SK-N-SH treated with all-trans-retinoic acid at 6 μM for 48 hours (cell line): ENCODE measurements around the gene ALPK3.

ENCODE experiments used
- ATAC-seq: fragments of 200-7000 bp; cut with Tn5 transposase; 3 replicates; pipeline ENCODE4 v1.9.1; 2020; ENCODE audit warnings: mild to moderate bottlenecking, moderate library complexity
- ARNTL ChIP-seq: fragments of 450-650 bp; formaldehyde crosslinking; IDR thresholded peaks from 2 replicates; pipeline ENCODE4 v1.5.0; 2020; ENCODE audit warnings: low read depth, mild to moderate bottlenecking, moderate library complexity, borderline replicate concordance
- BACH2 ChIP-seq: fragments of 250-450 bp; sonication (Bioruptor Pico); IDR thresholded peaks from 2 replicates; pipeline ENCODE4 v1.9.0; 2021; ENCODE audit warnings: mild to moderate bottlenecking, borderline replicate concordance
- ESRRG ChIP-seq: fragments of 250-450 bp; sonication (Bioruptor Pico); IDR thresholded peaks from 2 replicates; pipeline ENCODE4 v1.6.1; 2021; ENCODE audit warnings: mild to moderate bottlenecking
- GLIS3 ChIP-seq: fragments of 250-450 bp; sonication (Bioruptor Pico); IDR thresholded peaks from 2 replicates; pipeline ENCODE4 v1.5.0; 2020; ENCODE audit warnings: mild to moderate bottlenecking, moderate library complexity
- ISL1 ChIP-seq: fragments of 250-450 bp; sonication (Bioruptor Pico); IDR thresholded peaks from 2 replicates; pipeline ENCODE4 v2.1.2; 2022; ENCODE audit warnings: mild to moderate bottlenecking, moderate library complexity
- OSR1 ChIP-seq: fragments of 250-450 bp; sonication (Bioruptor Pico); IDR thresholded peaks from 2 replicates; pipeline ENCODE4 v1.8.0; 2022; ENCODE audit warnings: moderate library complexity, mild to moderate bottlenecking, inconsistent platforms
- PPARA ChIP-seq: fragments of 250-450 bp; sonication (Bioruptor Pico); IDR thresholded peaks from 2 replicates; pipeline ENCODE4 v1.5.0; 2020; ENCODE audit warnings: mild to moderate bottlenecking, borderline replicate concordance
- RARB ChIP-seq: fragments of 250-450 bp; sonication (Bioruptor Pico); IDR thresholded peaks from 2 replicates; pipeline ENCODE4 v1.8.0; 2021; ENCODE audit warnings: mild to moderate bottlenecking, moderate library complexity
- TOX ChIP-seq: fragments of 250-450 bp; sonication (Bioruptor Pico); IDR thresholded peaks from 2 replicates; pipeline ENCODE4 v1.8.0; 2021; ENCODE audit warnings: mild to moderate bottlenecking, moderate library complexity, borderline replicate concordance
- ZC3H10 ChIP-seq: fragments of 250-450 bp; sonication (Bioruptor Pico); IDR thresholded peaks from 2 replicates; pipeline ENCODE4 v1.5.1; 2021; ENCODE audit warnings: mild to moderate bottlenecking, moderate library complexity
- ZFP3 ChIP-seq: fragments of 250-450 bp; sonication (Bioruptor Pico); IDR thresholded peaks from 2 replicates; pipeline ENCODE4 v1.5.0; 2020; ENCODE audit warnings: mild to moderate bottlenecking, moderate library complexity
- ZFP30 ChIP-seq: fragments of 450-650 bp; formaldehyde crosslinking; IDR thresholded peaks from 2 replicates; pipeline ENCODE4 v1.5.0; 2022; ENCODE audit warnings: mild to moderate bottlenecking, moderate library complexity
- ZNF565 ChIP-seq: fragments of 450-650 bp; formaldehyde crosslinking; conservative IDR thresholded peaks from 2 replicates; pipeline ENCODE4 v1.5.0; 2020; ENCODE audit warnings: low read depth, mild to moderate bottlenecking, moderate library complexity
- ZNF70 ChIP-seq: fragments of 450-650 bp; formaldehyde crosslinking; IDR thresholded peaks from 2 replicates; pipeline ENCODE4 v1.5.0; 2020; ENCODE audit warnings: mild to moderate bottlenecking, moderate library complexity
- ZNF8 ChIP-seq: fragments of 450-650 bp; formaldehyde crosslinking; IDR thresholded peaks from 2 replicates; pipeline ENCODE4 v1.5.0; 2020; ENCODE audit warnings: mild to moderate bottlenecking, moderate library complexity
- TF ChIP-seq, protein P1 (sequence below): fragments of 250-450 bp; sonication (Bioruptor Pico); IDR thresholded peaks from 2 replicates; pipeline ENCODE4 v1.8.0; 2020; ENCODE audit warnings: mild to moderate bottlenecking, moderate library complexity, borderline replicate concordance
- TF ChIP-seq, protein P2 (sequence below): fragments of 250-450 bp; sonication (Bioruptor Pico); IDR thresholded peaks from 2 replicates; pipeline ENCODE4 v1.8.0; 2021; ENCODE audit warnings: low read depth, mild to moderate bottlenecking, moderate library complexity, borderline replicate concordance
- TF ChIP-seq, protein P3 (sequence below): fragments of 250-450 bp; sonication (Bioruptor Pico); IDR thresholded peaks from 2 replicates; pipeline ENCODE4 v1.5.0; 2020; ENCODE audit warnings: mild to moderate bottlenecking, moderate library complexity
- TF ChIP-seq, protein P4 (sequence below): fragments of 250-450 bp; sonication (Bioruptor Pico); IDR thresholded peaks from 2 replicates; pipeline ENCODE4 v1.5.1; 2021; ENCODE audit warnings: mild to moderate bottlenecking, moderate library complexity

Gene ALPK3

DNA sequence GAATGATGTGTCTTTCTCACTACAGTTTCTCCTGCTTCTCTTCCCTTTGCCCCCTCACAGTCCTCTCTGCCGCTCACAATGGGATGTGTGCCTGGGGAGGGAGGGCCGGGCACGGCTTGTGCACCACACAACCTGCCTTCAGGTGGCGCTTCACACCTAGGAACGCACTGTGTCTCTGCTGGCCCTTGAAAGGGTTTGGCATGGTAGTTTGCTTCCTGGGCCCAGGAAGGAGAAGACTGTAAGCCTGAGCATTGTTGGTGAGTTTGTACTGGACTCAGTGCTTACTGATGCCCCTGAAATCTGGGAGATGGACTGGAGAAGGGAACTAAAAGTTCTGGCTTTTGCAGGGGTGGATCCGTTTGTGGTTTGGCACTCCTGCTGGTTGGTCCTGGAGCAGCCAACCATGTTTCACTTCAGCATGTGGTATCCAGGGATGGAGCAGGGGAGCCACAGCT is 9.2 kb downstream of the ALPK3 start:
- TF ChIP-seq, protein P1, sequence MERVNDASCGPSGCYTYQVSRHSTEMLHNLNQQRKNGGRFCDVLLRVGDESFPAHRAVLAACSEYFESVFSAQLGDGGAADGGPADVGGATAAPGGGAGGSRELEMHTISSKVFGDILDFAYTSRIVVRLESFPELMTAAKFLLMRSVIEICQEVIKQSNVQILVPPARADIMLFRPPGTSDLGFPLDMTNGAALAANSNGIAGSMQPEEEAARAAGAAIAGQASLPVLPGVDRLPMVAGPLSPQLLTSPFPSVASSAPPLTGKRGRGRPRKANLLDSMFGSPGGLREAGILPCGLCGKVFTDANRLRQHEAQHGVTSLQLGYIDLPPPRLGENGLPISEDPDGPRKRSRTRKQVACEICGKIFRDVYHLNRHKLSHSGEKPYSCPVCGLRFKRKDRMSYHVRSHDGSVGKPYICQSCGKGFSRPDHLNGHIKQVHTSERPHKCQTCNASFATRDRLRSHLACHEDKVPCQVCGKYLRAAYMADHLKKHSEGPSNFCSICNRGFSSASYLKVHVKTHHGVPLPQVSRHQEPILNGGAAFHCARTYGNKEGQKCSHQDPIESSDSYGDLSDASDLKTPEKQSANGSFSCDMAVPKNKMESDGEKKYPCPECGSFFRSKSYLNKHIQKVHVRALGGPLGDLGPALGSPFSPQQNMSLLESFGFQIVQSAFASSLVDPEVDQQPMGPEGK (CRISPR knock-in tag) = no peak
- TF ChIP-seq ESRRG (CRISPR knock-in tag) (no peak), ISL1 (no peak), ZNF8 (no peak), OSR1 (CRISPR knock-in tag) (no peak), BACH2 (CRISPR knock-in tag) (no peak), GLIS3 (CRISPR knock-in tag) (no peak), ZNF565 (CRISPR knock-in tag) (no peak), TOX (CRISPR knock-in tag) (no peak), ARNTL (no peak), ZC3H10 (CRISPR knock-in tag) (no peak), ZNF70 (CRISPR knock-in tag) (no peak), RARB (CRISPR knock-in tag) (no peak), PPARA (CRISPR knock-in tag) (no peak), ZFP30 (CRISPR knock-in tag) (no peak), ZFP3 (CRISPR knock-in tag) (no peak)
- TF ChIP-seq, protein P2, sequence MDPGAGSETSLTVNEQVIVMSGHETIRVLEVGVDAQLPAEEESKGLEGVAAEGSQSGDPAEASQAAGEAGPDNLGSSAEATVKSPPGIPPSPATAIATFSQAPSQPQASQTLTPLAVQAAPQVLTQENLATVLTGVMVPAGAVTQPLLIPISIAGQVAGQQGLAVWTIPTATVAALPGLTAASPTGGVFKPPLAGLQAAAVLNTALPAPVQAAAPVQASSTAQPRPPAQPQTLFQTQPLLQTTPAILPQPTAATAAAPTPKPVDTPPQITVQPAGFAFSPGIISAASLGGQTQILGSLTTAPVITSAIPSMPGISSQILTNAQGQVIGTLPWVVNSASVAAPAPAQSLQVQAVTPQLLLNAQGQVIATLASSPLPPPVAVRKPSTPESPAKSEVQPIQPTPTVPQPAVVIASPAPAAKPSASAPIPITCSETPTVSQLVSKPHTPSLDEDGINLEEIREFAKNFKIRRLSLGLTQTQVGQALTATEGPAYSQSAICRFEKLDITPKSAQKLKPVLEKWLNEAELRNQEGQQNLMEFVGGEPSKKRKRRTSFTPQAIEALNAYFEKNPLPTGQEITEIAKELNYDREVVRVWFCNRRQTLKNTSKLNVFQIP = no peak
- TF ChIP-seq, protein P3, sequence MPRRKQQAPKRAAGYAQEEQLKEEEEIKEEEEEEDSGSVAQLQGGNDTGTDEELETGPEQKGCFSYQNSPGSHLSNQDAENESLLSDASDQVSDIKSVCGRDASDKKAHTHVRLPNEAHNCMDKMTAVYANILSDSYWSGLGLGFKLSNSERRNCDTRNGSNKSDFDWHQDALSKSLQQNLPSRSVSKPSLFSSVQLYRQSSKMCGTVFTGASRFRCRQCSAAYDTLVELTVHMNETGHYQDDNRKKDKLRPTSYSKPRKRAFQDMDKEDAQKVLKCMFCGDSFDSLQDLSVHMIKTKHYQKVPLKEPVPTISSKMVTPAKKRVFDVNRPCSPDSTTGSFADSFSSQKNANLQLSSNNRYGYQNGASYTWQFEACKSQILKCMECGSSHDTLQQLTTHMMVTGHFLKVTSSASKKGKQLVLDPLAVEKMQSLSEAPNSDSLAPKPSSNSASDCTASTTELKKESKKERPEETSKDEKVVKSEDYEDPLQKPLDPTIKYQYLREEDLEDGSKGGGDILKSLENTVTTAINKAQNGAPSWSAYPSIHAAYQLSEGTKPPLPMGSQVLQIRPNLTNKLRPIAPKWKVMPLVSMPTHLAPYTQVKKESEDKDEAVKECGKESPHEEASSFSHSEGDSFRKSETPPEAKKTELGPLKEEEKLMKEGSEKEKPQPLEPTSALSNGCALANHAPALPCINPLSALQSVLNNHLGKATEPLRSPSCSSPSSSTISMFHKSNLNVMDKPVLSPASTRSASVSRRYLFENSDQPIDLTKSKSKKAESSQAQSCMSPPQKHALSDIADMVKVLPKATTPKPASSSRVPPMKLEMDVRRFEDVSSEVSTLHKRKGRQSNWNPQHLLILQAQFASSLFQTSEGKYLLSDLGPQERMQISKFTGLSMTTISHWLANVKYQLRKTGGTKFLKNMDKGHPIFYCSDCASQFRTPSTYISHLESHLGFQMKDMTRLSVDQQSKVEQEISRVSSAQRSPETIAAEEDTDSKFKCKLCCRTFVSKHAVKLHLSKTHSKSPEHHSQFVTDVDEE (CRISPR knock-in tag) = no peak
- TF ChIP-seq, protein P4, sequence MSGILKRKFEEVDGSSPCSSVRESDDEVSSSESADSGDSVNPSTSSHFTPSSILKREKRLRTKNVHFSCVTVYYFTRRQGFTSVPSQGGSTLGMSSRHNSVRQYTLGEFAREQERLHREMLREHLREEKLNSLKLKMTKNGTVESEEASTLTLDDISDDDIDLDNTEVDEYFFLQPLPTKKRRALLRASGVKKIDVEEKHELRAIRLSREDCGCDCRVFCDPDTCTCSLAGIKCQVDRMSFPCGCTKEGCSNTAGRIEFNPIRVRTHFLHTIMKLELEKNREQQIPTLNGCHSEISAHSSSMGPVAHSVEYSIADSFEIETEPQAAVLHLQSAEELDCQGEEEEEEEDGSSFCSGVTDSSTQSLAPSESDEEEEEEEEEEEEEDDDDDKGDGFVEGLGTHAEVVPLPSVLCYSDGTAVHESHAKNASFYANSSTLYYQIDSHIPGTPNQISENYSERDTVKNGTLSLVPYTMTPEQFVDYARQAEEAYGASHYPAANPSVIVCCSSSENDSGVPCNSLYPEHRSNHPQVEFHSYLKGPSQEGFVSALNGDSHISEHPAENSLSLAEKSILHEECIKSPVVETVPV = no peak
- peak; percentile 80 for ATAC-seq

DNA sequence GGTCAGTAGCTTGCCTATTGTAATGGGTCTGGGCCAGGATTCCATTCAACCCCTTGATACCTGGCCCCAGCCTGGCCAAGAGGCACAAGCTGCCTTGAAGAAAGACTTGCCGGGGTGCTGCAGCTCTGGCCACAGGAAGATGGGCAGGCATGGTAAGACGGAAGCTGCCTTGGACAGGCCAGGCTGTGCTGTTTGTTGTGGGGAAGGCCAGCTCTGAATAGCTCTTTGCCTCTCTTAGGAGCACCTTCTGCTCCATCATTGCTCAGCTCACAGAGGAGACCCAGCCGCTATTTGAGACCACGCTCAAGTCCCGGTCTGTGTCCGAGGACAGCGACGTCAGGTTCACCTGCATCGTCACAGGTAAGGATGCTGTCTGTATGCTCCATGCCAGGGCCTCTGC is 10.1 kb downstream of the ALPK3 start:
- no peak for TF ChIP-seq ZFP30 (CRISPR knock-in tag)
- TF ChIP-seq ESRRG (CRISPR knock-in tag) = no peak
- TF ChIP-seq GLIS3 (CRISPR knock-in tag) = no peak
- no peak for TF ChIP-seq RARB (CRISPR knock-in tag)
- TF ChIP-seq BACH2 (CRISPR knock-in tag) = no peak
- TF ChIP-seq, protein P2 = no peak
- TF ChIP-seq, protein P1 (CRISPR knock-in tag) = no peak
- no peak for TF ChIP-seq PPARA (CRISPR knock-in tag)
- TF ChIP-seq, protein P3 (CRISPR knock-in tag) = no peak
- no peak for ATAC-seq
